Testis (tissue), 2 donors: ENCODE measurements around the gene ALOX15.

Experiments
- POLR2A ChIP-seq: fragments of 450-650 bp; IDR thresholded peaks from one replicate; pipeline ENCODE4 v1.6.1; 2017; ENCODE audit warnings: antibody characterized with exemption, mild to moderate bottlenecking, moderate library complexity
- TF ChIP-seq, protein P1 (sequence below), 3 experiments: fragments of 450-650 bp in 2 of 3; fragments of 200-600 bp in 1 of 3; sonication (generic) in 1 of 3; IDR thresholded peaks; one replicate each; pipeline ENCODE4 v1.5.1; 2016 to 2019; ENCODE audit warnings: antibody characterized with exemption in 3 of 3, mild to moderate bottlenecking in 2 of 3, moderate library complexity in 1 of 3

DNA sequence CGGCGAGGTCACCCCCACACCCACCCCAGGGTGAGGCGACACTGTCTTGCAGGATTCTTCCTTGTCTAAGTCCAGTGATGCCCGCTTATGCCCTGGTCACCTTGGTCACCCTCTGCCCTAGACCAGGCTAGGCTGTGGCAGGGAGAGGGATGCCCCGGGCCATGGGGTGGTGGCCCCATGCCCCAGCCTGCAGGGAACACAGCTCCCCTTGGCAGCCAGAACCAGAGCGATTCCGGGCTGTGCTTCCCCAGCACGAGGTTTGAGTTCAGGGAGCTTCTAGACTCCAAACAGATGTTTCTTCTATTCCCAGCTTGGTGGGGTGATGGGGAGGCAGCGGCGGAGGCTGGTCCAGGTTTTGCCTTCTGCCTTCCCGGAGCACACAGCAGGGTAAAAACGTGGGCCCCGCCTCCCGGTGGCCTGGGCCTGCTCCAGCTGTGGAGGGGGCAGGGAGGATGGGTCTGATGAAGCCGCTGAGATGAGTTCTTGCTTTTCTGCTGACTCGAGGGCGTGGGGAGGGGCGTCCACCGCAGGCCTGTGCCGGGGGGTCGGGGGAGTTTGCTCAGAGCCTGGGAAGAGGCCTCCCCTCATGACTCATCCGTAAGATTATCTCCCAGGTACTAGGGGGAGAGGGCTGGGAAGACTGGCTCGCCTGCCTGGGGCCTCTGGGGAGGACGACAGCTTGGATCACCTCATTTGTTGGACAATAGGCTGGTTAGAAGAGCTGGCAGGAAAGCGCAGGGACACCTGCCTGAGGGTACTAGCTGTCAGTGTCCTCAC is 41.8 kb downstream of the ALOX15 start:
- no peak for TF ChIP-seq POLR2A
- TF ChIP-seq, protein P1, sequence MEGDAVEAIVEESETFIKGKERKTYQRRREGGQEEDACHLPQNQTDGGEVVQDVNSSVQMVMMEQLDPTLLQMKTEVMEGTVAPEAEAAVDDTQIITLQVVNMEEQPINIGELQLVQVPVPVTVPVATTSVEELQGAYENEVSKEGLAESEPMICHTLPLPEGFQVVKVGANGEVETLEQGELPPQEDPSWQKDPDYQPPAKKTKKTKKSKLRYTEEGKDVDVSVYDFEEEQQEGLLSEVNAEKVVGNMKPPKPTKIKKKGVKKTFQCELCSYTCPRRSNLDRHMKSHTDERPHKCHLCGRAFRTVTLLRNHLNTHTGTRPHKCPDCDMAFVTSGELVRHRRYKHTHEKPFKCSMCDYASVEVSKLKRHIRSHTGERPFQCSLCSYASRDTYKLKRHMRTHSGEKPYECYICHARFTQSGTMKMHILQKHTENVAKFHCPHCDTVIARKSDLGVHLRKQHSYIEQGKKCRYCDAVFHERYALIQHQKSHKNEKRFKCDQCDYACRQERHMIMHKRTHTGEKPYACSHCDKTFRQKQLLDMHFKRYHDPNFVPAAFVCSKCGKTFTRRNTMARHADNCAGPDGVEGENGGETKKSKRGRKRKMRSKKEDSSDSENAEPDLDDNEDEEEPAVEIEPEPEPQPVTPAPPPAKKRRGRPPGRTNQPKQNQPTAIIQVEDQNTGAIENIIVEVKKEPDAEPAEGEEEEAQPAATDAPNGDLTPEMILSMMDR (IDR thresholded peaks at IDR 0.05), result no peak
